H1 (cell line): ENCODE measurements around the gene LRRC23. TPM values are rescaled to one million over a fixed set of nuclear protein-coding genes. Genes with fewer than 3 reads are reported as not detected.

ENCODE experiments used
- CTCF ChIA-PET: fragments of 300-600 bp; sonication (Branson Sonifier 250); formaldehyde crosslinking; loops from one replicate; lab custom pipeline; 2021; ENCODE audit not compliant: partially characterized antibody; lab: Charles Lee
- POLR2A ChIA-PET: fragments of 300-600 bp; sonication (Branson Sonifier 250); formaldehyde crosslinking; loops from one replicate; lab custom pipeline; 2021; ENCODE audit warnings: inconsistent platforms; ENCODE audit not compliant: partially characterized antibody; lab: Charles Lee
- DNase-seq, 2 experiments: peaks; one replicate each; pipeline versions ENCODE4 v3.0.0 to v3.0.0-alpha.2; 2010 to 2022; ENCODE audit warnings: low spot score in 2 of 2, low read depth in 1 of 2, mixed read lengths in 1 of 2
- FAIRE-seq: peaks from 2 replicates; lab custom pipeline; 2011; peaks lifted over from hg19 to GRCh38; lab: Jason Lieb, UNC
- H2AFZ ChIP-seq: 2 replicates; pipeline ENCODE4 v1.8.1; 2012; ENCODE audit warnings: low read length, inconsistent platforms
- H2AK5ac ChIP-seq: 2 replicates; pipeline ENCODE4 v1.6.1; 2013; ENCODE audit warnings: low read depth, low read length
- H2BK120ac ChIP-seq: replicated peaks from 2 replicates; pipeline ENCODE3; 2013; ENCODE audit warnings: low read depth, low read length, inconsistent platforms
- H2BK12ac ChIP-seq: 2 replicates; pipeline ENCODE4 v1.6.1; 2013; ENCODE audit warnings: low read depth, low read length
- H2BK15ac ChIP-seq: 2 replicates; pipeline ENCODE4 v1.6.1; 2013; ENCODE audit warnings: low read length
- H2BK20ac ChIP-seq: 2 replicates; pipeline ENCODE4 v1.6.1; 2013; ENCODE audit warnings: low read length
- H2BK5ac ChIP-seq: 2 replicates; pipeline ENCODE4 v1.6.1; 2013; ENCODE audit warnings: low read depth, low read length
- H3K14ac ChIP-seq: 2 replicates; pipeline ENCODE4 v1.6.1; 2013; ENCODE audit warnings: inconsistent platforms; ENCODE audit not compliant: insufficient read length
- H3K18ac ChIP-seq: 2 replicates; pipeline ENCODE4 v1.6.1; 2013; ENCODE audit warnings: low read length; ENCODE audit errors: extremely low read depth
- H3K23ac ChIP-seq: 2 replicates; pipeline ENCODE4 v1.6.1; 2013; ENCODE audit warnings: inconsistent platforms; ENCODE audit not compliant: insufficient read length
- H3K23me2 ChIP-seq: 2 replicates; pipeline ENCODE4 v1.6.1; 2013; ENCODE audit warnings: low read depth, low read length
- H3K27ac ChIP-seq: 2 replicates; pipeline ENCODE4 v1.6.1; 2011; ENCODE audit warnings: low read depth, low read length, inconsistent platforms
- H3K27me3 ChIP-seq, 4 experiments: replicated peaks in 1 of 4; 1 replicate in 1 of 4; 2 replicates in 3 of 4; pipeline versions ENCODE4 v1.6.1 to v1.8.1; 2011 to 2013; ENCODE audit warnings: low read length in 3 of 4, mild to moderate bottlenecking in 3 of 4, inconsistent platforms in 2 of 4, mixed read lengths in 2 of 4, moderate library complexity in 1 of 4; ENCODE audit not compliant: control insufficient read depth in 3 of 4, insufficient read depth in 3 of 4; ENCODE audit errors: extremely low read depth in 1 of 4
- H3K36me3 ChIP-seq, 4 experiments: 2 replicates each; pipeline versions ENCODE4 v1.6.1 to v1.8.1; 2011 to 2013; ENCODE audit warnings: mild to moderate bottlenecking in 4 of 4, low read length in 3 of 4, moderate library complexity in 2 of 4, control low read depth in 1 of 4, inconsistent platforms in 1 of 4; ENCODE audit not compliant: insufficient read depth in 4 of 4, control insufficient read depth in 2 of 4
- H3K4ac ChIP-seq: replicated peaks from 2 replicates; pipeline ENCODE3; 2013; ENCODE audit warnings: low read length, low read depth, mixed read lengths, inconsistent platforms; ENCODE audit not compliant: insufficient read length
- H3K4me1 ChIP-seq, 4 experiments: replicated peaks in 1 of 4; 1 replicate in 1 of 4; 2 replicates in 3 of 4; pipeline versions ENCODE4 v1.6.1 to v1.8.1; 2011 to 2013; ENCODE audit warnings: low read length in 3 of 4, inconsistent platforms in 2 of 4, mixed read lengths in 1 of 4; ENCODE audit not compliant: insufficient read depth in 4 of 4, control insufficient read depth in 3 of 4
- H3K4me2 ChIP-seq, 2 experiments: 2 replicates each; pipeline versions ENCODE4 v1.6.1 to v1.8.1; 2011 to 2013; ENCODE audit warnings: low read depth in 2 of 2, low read length in 2 of 2, control low read depth in 1 of 2, inconsistent platforms in 1 of 2, mild to moderate bottlenecking in 1 of 2; ENCODE audit not compliant: insufficient read depth in 1 of 2
- H3K4me3 ChIP-seq, 4 experiments: fragments of 200-600, 300-600 bp in 1 of 4; sonication (generic), shearing (Covaris generic), sonication (Bioruptor Twin) in 1 of 4; 2 replicates each; pipeline versions ENCODE4 v1.5.1 to v1.8.1; 2011 to 2016; ENCODE audit warnings: low read length in 4 of 4, low read depth in 3 of 4, control low read depth in 2 of 4, inconsistent platforms in 2 of 4, mild to moderate bottlenecking in 2 of 4, mixed read lengths in 1 of 4, moderate library complexity in 1 of 4; ENCODE audit not compliant: insufficient read depth in 2 of 4; ENCODE audit errors: extremely low read depth in 1 of 4
- H3K56ac ChIP-seq: replicated peaks from 2 replicates; pipeline ENCODE3; 2013; ENCODE audit warnings: low read depth, mild to moderate bottlenecking, mixed read lengths, low read length, inconsistent platforms; ENCODE audit not compliant: insufficient read length
- H3K79me1 ChIP-seq: 2 replicates; pipeline ENCODE4 v1.6.1; 2013; ENCODE audit warnings: low read depth, low read length, control low read depth
- H3K79me2 ChIP-seq, 2 experiments: 2 replicates each; pipeline versions ENCODE4 v1.6.1 to v1.8.1; 2012 to 2013; ENCODE audit warnings: low read length in 2 of 2, mild to moderate bottlenecking in 2 of 2, inconsistent platforms in 1 of 2; ENCODE audit not compliant: insufficient read depth in 2 of 2, control insufficient read depth in 1 of 2
- H3K9ac ChIP-seq, 4 experiments: replicated peaks in 1 of 4; 1 replicate in 1 of 4; 2 replicates in 3 of 4; pipeline versions ENCODE4 v1.6.1 to v1.8.1; 2011 to 2013; ENCODE audit warnings: low read depth in 3 of 4, low read length in 3 of 4, control low read depth in 2 of 4, mild to moderate bottlenecking in 2 of 4, moderate library complexity in 2 of 4, inconsistent platforms in 1 of 4; ENCODE audit errors: extremely low read depth in 1 of 4
- H3K9me3 ChIP-seq, 2 experiments: 2 replicates each; pipeline versions ENCODE4 v1.6.1 to v1.8.1; 2012 to 2013; ENCODE audit warnings: mild to moderate bottlenecking in 2 of 2, moderate library complexity in 2 of 2, control low read depth in 1 of 2, inconsistent platforms in 1 of 2, low read depth in 1 of 2, low read length in 1 of 2, mixed read lengths in 1 of 2; ENCODE audit not compliant: insufficient read depth in 2 of 2
- H4K20me1 ChIP-seq, 2 experiments: replicated peaks in 1 of 2; 2 replicates each; pipeline versions ENCODE3 to v1.8.1; 2011 to 2013; ENCODE audit warnings: inconsistent platforms in 2 of 2, low read length in 2 of 2, mild to moderate bottlenecking in 1 of 2; ENCODE audit not compliant: insufficient read depth in 2 of 2, control insufficient read depth in 1 of 2
- H4K5ac ChIP-seq: 2 replicates; pipeline ENCODE4 v1.6.1; 2013; ENCODE audit warnings: low read length, low read depth, mixed read lengths, inconsistent platforms; ENCODE audit not compliant: insufficient read length
- H4K8ac ChIP-seq: 2 replicates; pipeline ENCODE4 v1.8.0; 2013; ENCODE audit warnings: mild to moderate bottlenecking, moderate library complexity, low read length, inconsistent platforms; ENCODE audit not compliant: insufficient read depth; ENCODE audit errors: extremely low read depth
- H4K91ac ChIP-seq: replicated peaks from 2 replicates; pipeline ENCODE3; 2013; ENCODE audit warnings: low read length, mixed read lengths, inconsistent platforms; ENCODE audit not compliant: insufficient read length
- ASH2L ChIP-seq: fragments of 200-600, 300-600 bp; sonication (generic); IDR thresholded peaks from one replicate; pipeline ENCODE4 v1.7.1; 2017; ENCODE audit warnings: low read length
- CTBP2 ChIP-seq: IDR thresholded peaks from 2 replicates; pipeline ENCODE4 v1.7.0; 2011; ENCODE audit warnings: borderline replicate concordance, mild to moderate bottlenecking, moderate library complexity, mixed read lengths, low read length; ENCODE audit not compliant: insufficient read depth, insufficient read length
- EP300 ChIP-seq, 2 experiments: IDR thresholded peaks; 1 replicate in 1 of 2; 2 replicates in 1 of 2; pipeline ENCODE4 v1.6.1; 2011 to 2012; ENCODE audit warnings: low read depth in 2 of 2, low read length in 2 of 2, mild to moderate bottlenecking in 2 of 2, borderline replicate concordance in 1 of 2, inconsistent platforms in 1 of 2, moderate library complexity in 1 of 2
- FOSL1 ChIP-seq: IDR thresholded peaks from 2 replicates; pipeline ENCODE4 v1.6.1; 2011; ENCODE audit warnings: mild to moderate bottlenecking, low read depth, low read length, moderate library complexity; ENCODE audit not compliant: insufficient read depth
- KDM1A ChIP-seq: fragments of 200-600, 300-600 bp; sonication (generic); IDR thresholded peaks from 2 replicates; pipeline ENCODE4 v1.7.1; 2016; ENCODE audit warnings: mild to moderate bottlenecking, low read length, borderline replicate concordance
- KDM4A ChIP-seq: IDR thresholded peaks from one replicate; pipeline ENCODE4 v1.7.1; 2012; ENCODE audit warnings: low read depth, mild to moderate bottlenecking, moderate library complexity, low read length, inconsistent platforms; ENCODE audit not compliant: severe bottlenecking
- NRF1 ChIP-seq: IDR thresholded peaks from 2 replicates; pipeline ENCODE4 v1.6.1; 2011; ENCODE audit warnings: mild to moderate bottlenecking, low read depth, low read length, improper control_type of control experiment
- TBP ChIP-seq: IDR thresholded peaks from 2 replicates; pipeline ENCODE4 v1.6.1; 2011; ENCODE audit warnings: low read depth, low read length, improper control_type of control experiment
- WGBS, 2 experiments: shearing (Covaris generic) in 1 of 2; methylation state at CpG; one replicate each; pipeline versions ENCODE4 v1.1.6 to v1.1.7; 2013 to 2015; ENCODE audit warnings: low lambda C conversion rate in 2 of 2, mixed read lengths in 2 of 2, inconsistent platforms in 1 of 2, low coverage in 1 of 2, missing lambda C conversion rate in 1 of 2; ENCODE audit not compliant: insufficient replicate concordance in 2 of 2, insufficient coverage in 1 of 2, insufficient read length in 1 of 2; ENCODE audit errors: extremely low coverage in 1 of 2, missing lambda C conversion rate in 1 of 2; 5-methylcytosine and 5-hydroxymethylcytosine counted together
- polyA plus RNA-seq, 7 experiments: library from polyadenylated mRNA; depleted of rRNA in 3 of 7; stranded (reverse) in 5 of 7; unstranded in 2 of 7; fragments of >200 nt in 5 of 7; fragments of 200-250 nt in 2 of 7; gene quantifications; 1 replicate in 5 of 7; 2 replicates in 1 of 7; 4 replicates in 1 of 7; pipeline versions ENCODE4 v1.2.1 to v1.2.3, GENCODE V29; 2011 to 2013; ENCODE audit warnings: missing spikeins in 2 of 7, mixed read lengths in 2 of 7
- total RNA-seq: library from RNA; stranded (reverse); fragmentation: NEBNext Ultra II Directional; extraction: Animal tissue kit (Norgen Biotek cat#: 25700); gene quantifications from 2 replicates; pipeline ENCODE4 v1.2.1, GENCODE V29; 2021

Gene LRRC23
- total and polyA plus RNA-seq, 2 of the 8 experiments (the other 6 are each of a cell fraction or from before 2014, with no cell fraction given) = 2.5 to 3.6 TPM

GRCh38 chr12:6961695-6962284, 57.2 kb downstream of the LRRC23 start:
- peaks cover 0 to 14% of the 10 kb centered on the region in 2 experiments; a peak in 2 of 4 replicates for H3K79me2 ChIP-seq
- H3K4me2 ChIP-seq = peak overlapping the region; percentile 66 to 93
- H3K79me1 ChIP-seq = no peaks in the 10 kb centered on the region
- no peak overlapping the region for H3K14ac ChIP-seq
- peak in 1 of 2 experiments; percentile 79 for DNase-seq
- CTCF ChIA-PET = interaction anchor here (0.5 to 12.2 kb wide), 31 partner anchors 10 to 1762 kb away, joined by 3 to 277 read pairs (median 4); partner anchors contain the start of genes C12orf57, LPCAT3, PTPN6 and RNU7-1
- POLR2A ChIA-PET = interaction anchor here (0.7 to 44.0 kb wide), 14 partner anchors 7 to 146 kb away, joined by 3 to 1596 read pairs (median 4); partner anchors contain the start of genes ATN1, C12orf57, C1RL and EMG1
- peaks cover 12 to 37% (median 30%) of the 10 kb centered on the region in 4 experiments for H3K4me1 ChIP-seq
- H3K18ac ChIP-seq = peak overlapping the region; percentile 63
- H3K27ac ChIP-seq = peak overlapping the region; percentile 51; the same call in 1 of the 2 replicates
- H2BK120ac ChIP-seq = peak overlapping the region; percentile 84
- H3K36me3 ChIP-seq = peaks cover 7 to 19% (median 11%) of the 10 kb centered on the region in 4 experiments
- H4K5ac ChIP-seq = peak overlapping the region; percentile 70
- peak overlapping the region; percentile 94 for H3K4ac ChIP-seq
- peaks cover 16% of the 10 kb centered on the region; the same call in 1 of the 2 replicates for H3K23me2 ChIP-seq
- peak overlapping the region in 2 of 4 experiments; percentile 54 to 57; a peak in 3 of 7 replicates for H3K9ac ChIP-seq
- H2AK5ac ChIP-seq = peak overlapping the region; percentile 76; the same call in 1 of the 2 replicates
- peak overlapping the region; percentile 85 for H2BK5ac ChIP-seq
- peak overlapping the region; percentile 67; the same call in 1 of the 2 replicates for H2BK20ac ChIP-seq
- FAIRE-seq = no peak
- no peak overlapping the region for H3K23ac ChIP-seq
- H3K56ac ChIP-seq = peak overlapping the region; percentile 79
- peak overlapping the region; percentile 68 to 90 (median 82) for H3K4me3 ChIP-seq
- H2BK15ac ChIP-seq = no peak overlapping the region
- no peak overlapping the region; the same call in 1 of the 2 replicates for H2AFZ ChIP-seq
- H3K9me3 ChIP-seq = no peaks in the 10 kb centered on the region
- H4K8ac ChIP-seq = peak overlapping the region; percentile 66
- peak overlapping the region; percentile 94 for H2BK12ac ChIP-seq
- H3K27me3 ChIP-seq = no peaks in the 10 kb centered on the region
- H4K91ac ChIP-seq = peak overlapping the region; percentile 97
- H4K20me1 ChIP-seq = no peaks in the 10 kb centered on the region
- WGBS, 2 experiments = 11% methylated on average over 16 of the region's 16 CpGs; no CpG with 5 or more reads in 1 of the 2 experiments
- no peak for TF ChIP-seq ASH2L
- no peak for TF ChIP-seq EP300 (IDR thresholded peaks at IDR 0.05; ENCODE audit: borderline replicate concordance in 1 of 2, low read depth in 2 of 2, low read length in 2 of 2)
- TF ChIP-seq CTBP2 = no peak
- TF ChIP-seq TBP = peak; percentile 10; the same call in 1 of the 2 replicates
- TF ChIP-seq KDM1A = peak; percentile 44; the same call in 1 of the 2 replicates
- TF ChIP-seq FOSL1 = no peak
- TF ChIP-seq KDM4A = peak; percentile 26
- no peak for TF ChIP-seq NRF1
